Subcutaneous adipose tissue (tissue), 4 donors: ENCODE results near the gene CROCC. TPM values are rescaled to one million over a fixed set of nuclear protein-coding genes. Genes with fewer than 3 reads are reported as not detected.

Experiments
- CTCF ChIP-seq: fragments of 450-650 bp; IDR thresholded peaks from one replicate; pipeline ENCODE4 v1.5.1; 2016; ENCODE audit warnings: low read depth, mild to moderate bottlenecking, control low read depth, antibody characterized with exemption, moderate library complexity
- total RNA-seq, 4 donors: library from RNA; depleted of rRNA; stranded (reverse); fragments of >200 nt; gene quantifications; one replicate each; pipeline ENCODE4 v1.1.0, GENCODE V29; 2016

Gene CROCC
- total RNA-seq, 4 donors from 2014 or later: 7.7 to 32.4 (median 14.8) TPM

GRCh38 chr1:16957731-16958130, 36.0 kb downstream of the CROCC start:
- no peak for TF ChIP-seq CTCF

DNA sequence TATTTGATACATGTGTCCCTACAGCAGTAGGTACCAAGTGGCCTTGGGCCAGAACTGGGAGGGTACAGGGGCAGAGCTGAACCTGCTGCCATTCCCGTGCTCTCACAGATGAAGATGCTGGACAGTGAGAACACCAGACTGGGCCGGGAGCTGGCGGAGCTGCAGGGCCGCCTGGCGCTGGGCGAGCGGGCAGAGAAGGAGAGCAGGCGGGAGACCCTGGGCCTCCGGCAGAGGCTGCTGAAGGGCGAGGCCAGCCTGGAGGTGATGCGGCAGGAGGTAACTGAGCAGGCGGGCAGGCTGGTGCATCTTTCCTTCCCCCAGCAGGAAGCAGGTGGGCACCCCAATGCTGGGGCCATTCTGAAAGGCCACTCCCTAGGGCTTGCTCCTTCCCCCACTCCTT, 36.7 kb downstream of the CROCC start:
- TF ChIP-seq CTCF: no peak

DNA sequence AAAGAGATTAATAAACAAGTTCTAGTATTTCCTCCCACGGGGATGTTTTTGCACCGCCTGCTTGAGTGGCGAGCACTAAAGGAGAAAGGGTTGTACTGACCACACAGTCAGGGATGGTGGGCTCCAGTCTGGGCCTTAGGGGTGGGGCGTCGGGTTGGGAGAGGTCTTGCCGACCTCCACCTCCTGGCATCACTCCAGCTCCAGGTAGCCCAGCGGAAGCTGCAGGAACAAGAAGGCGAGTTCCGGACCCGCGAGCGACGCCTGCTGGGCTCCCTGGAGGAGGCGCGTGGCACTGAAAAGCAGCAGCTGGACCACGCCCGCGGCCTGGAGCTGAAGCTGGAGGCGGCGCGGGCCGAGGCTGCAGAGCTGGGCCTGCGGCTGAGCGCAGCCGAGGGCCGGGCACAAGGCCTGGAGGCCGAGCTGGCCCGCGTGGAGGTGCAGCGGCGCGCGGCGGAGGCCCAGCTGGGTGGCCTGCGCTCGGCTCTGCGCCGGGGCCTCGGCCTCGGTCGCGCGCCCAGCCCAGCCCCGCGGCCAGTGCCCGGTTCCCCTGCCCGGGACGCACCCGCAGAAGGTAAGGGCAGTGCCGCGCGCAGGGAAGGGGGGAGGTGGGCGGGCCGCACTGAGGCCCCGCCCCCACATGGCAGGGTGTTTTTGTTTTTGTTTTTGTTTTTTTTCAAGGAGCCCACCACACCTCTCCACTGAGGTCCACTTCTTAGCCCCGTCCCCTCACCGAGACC, 39.0 kb downstream of the CROCC start:
- TF ChIP-seq CTCF: no peak

DNA sequence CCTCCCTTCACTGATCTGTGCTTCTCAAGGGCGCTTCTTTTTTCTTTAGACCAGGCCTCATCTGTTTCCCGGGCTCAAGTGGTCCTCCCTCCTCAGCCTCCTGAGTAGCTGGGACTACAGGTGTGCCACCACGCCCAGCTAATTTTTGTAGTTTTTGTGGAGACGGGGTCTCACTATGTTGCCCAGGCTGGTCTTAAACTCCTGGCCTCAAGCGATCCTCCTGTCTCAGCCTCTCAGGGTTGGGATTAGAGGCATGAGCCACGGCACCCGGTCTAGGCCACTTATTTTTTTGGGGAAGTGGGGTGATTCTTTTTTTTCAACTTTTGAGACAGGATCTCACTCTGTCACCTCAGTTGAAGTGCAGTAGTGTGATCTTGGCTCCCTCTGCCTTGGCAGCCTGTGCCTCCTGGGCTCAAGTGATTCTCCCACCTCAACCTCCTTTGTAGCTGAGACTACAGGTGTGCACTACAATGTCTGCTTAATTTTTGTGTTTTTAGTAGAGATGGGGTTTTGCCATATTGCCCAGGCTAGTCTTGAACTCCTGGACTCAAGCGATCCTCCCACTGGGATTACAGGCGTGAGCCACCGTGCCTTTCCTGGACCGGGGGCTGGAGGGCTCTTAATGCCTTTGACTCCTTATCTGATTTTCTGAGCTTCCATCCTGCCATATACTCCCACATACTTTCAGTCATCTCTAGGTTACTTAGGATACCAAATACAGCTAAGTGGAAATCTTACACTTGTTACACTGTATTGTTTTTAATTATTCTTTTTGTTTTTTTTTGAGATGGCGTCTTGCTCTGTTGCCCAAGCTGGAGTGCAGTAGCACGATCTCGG, 39.8 kb downstream of the CROCC start:
- no peak for TF ChIP-seq CTCF

DNA sequence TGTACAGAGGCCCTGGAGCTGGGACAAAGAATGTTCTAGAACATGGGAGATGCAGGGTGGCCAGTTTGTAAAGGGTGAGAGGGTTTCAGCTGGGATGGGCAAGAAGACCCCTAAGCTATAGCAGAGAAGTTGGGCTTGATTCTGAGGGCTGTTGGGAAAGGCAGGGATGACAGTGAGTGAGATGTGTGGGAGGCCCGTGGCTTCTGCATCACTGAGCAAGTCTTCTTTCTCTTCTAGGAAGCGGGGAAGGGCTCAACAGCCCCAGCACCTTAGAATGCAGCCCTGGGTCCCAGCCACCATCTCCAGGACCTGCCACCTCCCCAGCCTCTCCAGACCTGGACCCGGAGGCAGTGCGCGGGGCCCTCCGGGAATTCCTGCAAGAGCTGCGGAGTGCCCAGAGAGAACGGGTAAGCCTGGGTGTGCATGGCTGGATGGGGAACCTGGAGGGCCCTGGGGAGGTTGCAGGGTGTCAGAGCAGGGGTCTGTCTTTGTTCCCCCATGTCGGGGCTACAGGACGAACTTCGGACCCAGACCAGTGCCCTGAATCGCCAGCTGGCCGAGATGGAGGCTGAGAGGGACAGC, 43.8 kb downstream of the CROCC start:
- no peak for TF ChIP-seq CTCF

GRCh38 chr1:16966282-16966681, 44.6 kb downstream of the CROCC start:
- no peak for TF ChIP-seq CTCF

GRCh38 chr1:16967095-16967575, 45.4 kb downstream of the CROCC start:
- TF ChIP-seq CTCF: no peak
